WTC11 (cell line): Measurements from ENCODE around the gene SMG7. TPM values are rescaled to one million over a fixed set of nuclear protein-coding genes. Genes with fewer than 3 reads are reported as not detected.

Source experiments
- ATAC-seq: fragments of 200-7000 bp; cut with Tn5 transposase; 2 replicates; pipeline ENCODE4 v1.10.0; 2021; ENCODE audit warnings: mild to moderate bottlenecking, moderate library complexity
- CTCF ChIA-PET: fragments of 300-600 bp; sonication (Branson Sonifier 250); formaldehyde crosslinking; loops from one replicate; lab custom pipeline; 2021; ENCODE audit warnings: antibody characterized with exemption; lab: Charles Lee
- POLR2A ChIA-PET: fragments of 350-600 bp; sonication (Branson Sonifier 250); formaldehyde crosslinking; loops from one replicate; lab custom pipeline; 2021; ENCODE audit warnings: antibody characterized with exemption; lab: Charles Lee
- DNase-seq: peaks from one replicate; pipeline ENCODE4 v3.0.0; 2021; ENCODE audit warnings: low spot score
- H3K27ac Mint-ChIP-seq: 2 replicates; pipeline ENCODE4 v1.8.0; 2021; ENCODE audit warnings: mixed read lengths
- H3K27me3 Mint-ChIP-seq: 2 replicates; pipeline ENCODE4 v1.8.0; 2021; ENCODE audit warnings: low read depth, mild to moderate bottlenecking, moderate library complexity, mixed read lengths
- H3K36me3 Mint-ChIP-seq: 2 replicates; pipeline ENCODE4 v1.8.0; 2021; ENCODE audit warnings: mixed read lengths
- H3K4me1 Mint-ChIP-seq: 2 replicates; pipeline ENCODE4 v1.8.0; 2022; ENCODE audit warnings: mixed read lengths
- H3K4me3 Mint-ChIP-seq: 2 replicates; pipeline ENCODE4 v1.8.0; 2021; ENCODE audit warnings: mild to moderate bottlenecking, moderate library complexity, mixed read lengths
- H3K9me3 Mint-ChIP-seq: 2 replicates; pipeline ENCODE4 v1.8.0; 2021; ENCODE audit warnings: mixed read lengths
- ATF2 ChIP-seq: sonication (generic); formaldehyde crosslinking; IDR thresholded peaks from 2 replicates; pipeline ENCODE4 v1.8.1; 2022; ENCODE audit warnings: low read depth, missing genetic modification reagents, borderline replicate concordance
- CBFB ChIP-seq: sonication (generic); formaldehyde crosslinking; IDR thresholded peaks from 2 replicates; pipeline ENCODE4 v1.8.1; 2022; ENCODE audit warnings: mild to moderate bottlenecking, low read depth, missing genetic modification reagents
- CTCF ChIP-seq: fragments of 200-600 bp; IDR thresholded peaks from 2 replicates; pipeline ENCODE4 v1.8.0; 2022; ENCODE audit warnings: antibody characterized with exemption
- E2F1 ChIP-seq: sonication (generic); formaldehyde crosslinking; IDR thresholded peaks from 2 replicates; pipeline ENCODE4 v1.8.0; 2022; ENCODE audit warnings: mild to moderate bottlenecking, missing genetic modification reagents
- ELF4 ChIP-seq: sonication (generic); formaldehyde crosslinking; IDR thresholded peaks from 2 replicates; pipeline ENCODE4 v1.8.1; 2022; ENCODE audit warnings: low read depth, mild to moderate bottlenecking, moderate library complexity, missing genetic modification reagents
- EMX1 ChIP-seq: fragments of 250-450 bp; sonication (Bioruptor Pico); IDR thresholded peaks from 2 replicates; pipeline ENCODE4 v1.8.0; 2021; ENCODE audit warnings: mild to moderate bottlenecking
- HMGA2 ChIP-seq: fragments of 250-450 bp; sonication (Bioruptor Pico); IDR thresholded peaks from 2 replicates; pipeline ENCODE4 v1.4.0; 2021; ENCODE audit warnings: mild to moderate bottlenecking, moderate library complexity
- HMGXB4 ChIP-seq: sonication (generic); formaldehyde crosslinking; IDR thresholded peaks from 2 replicates; pipeline ENCODE4 v1.8.1; 2023; ENCODE audit warnings: mild to moderate bottlenecking, moderate library complexity, missing genetic modification reagents
- IRF1 ChIP-seq: sonication (generic); formaldehyde crosslinking; IDR thresholded peaks from 2 replicates; pipeline ENCODE4 v1.8.0; 2023; ENCODE audit warnings: missing genetic modification reagents
- JUN ChIP-seq: sonication (generic); formaldehyde crosslinking; IDR thresholded peaks from 2 replicates; pipeline ENCODE4 v1.8.0; 2023; ENCODE audit warnings: mild to moderate bottlenecking, missing genetic modification reagents
- NFE2L1 ChIP-seq: sonication (generic); formaldehyde crosslinking; IDR thresholded peaks from 2 replicates; pipeline ENCODE4 v1.8.1; 2023; ENCODE audit warnings: missing genetic modification reagents
- NFYB ChIP-seq: sonication (generic); formaldehyde crosslinking; conservative IDR thresholded peaks from 2 replicates; pipeline ENCODE4 v1.8.0; 2022; ENCODE audit warnings: low read depth, missing genetic modification reagents
- OVOL2 ChIP-seq: fragments of 250-450 bp; sonication (Bioruptor Pico); IDR thresholded peaks from 2 replicates; pipeline ENCODE4 v1.9.0; 2021; ENCODE audit warnings: mild to moderate bottlenecking, borderline replicate concordance
- PRDM15 ChIP-seq: sonication (generic); formaldehyde crosslinking; IDR thresholded peaks from 2 replicates; pipeline ENCODE4 v1.8.0; 2022; ENCODE audit warnings: missing genetic modification reagents
- RELA ChIP-seq: sonication (generic); formaldehyde crosslinking; IDR thresholded peaks from 2 replicates; pipeline ENCODE4 v1.8.1; 2022; ENCODE audit warnings: missing genetic modification reagents, mild to moderate bottlenecking, borderline replicate concordance
- SMAD4 ChIP-seq: sonication (generic); formaldehyde crosslinking; IDR thresholded peaks from 2 replicates; pipeline ENCODE4 v1.8.0; 2022; ENCODE audit warnings: mild to moderate bottlenecking, missing genetic modification reagents
- ZNF138 ChIP-seq: sonication (generic); formaldehyde crosslinking; conservative IDR thresholded peaks from 2 replicates; pipeline ENCODE4 v1.8.1; 2022; ENCODE audit warnings: mild to moderate bottlenecking, moderate library complexity, missing genetic modification reagents
- ZNF423 ChIP-seq: fragments of 250-450 bp; sonication (Bioruptor Pico); IDR thresholded peaks from 2 replicates; pipeline ENCODE4 v2.1.2; 2022; ENCODE audit warnings: mild to moderate bottlenecking, moderate library complexity
- total RNA-seq: library from RNA; stranded (reverse); gene quantifications from 3 replicates; pipeline ENCODE4 v1.2.3, GENCODE V29; 2021

The SMG7 gene
- total RNA-seq, 1 experiment from 2014 or later = 57.8 TPM

- no peaks in the 10 kb centered on the region for H3K27me3 Mint-ChIP-seq
- CTCF ChIA-PET = interaction anchor here (1.1 to 1.2 kb wide), 2 partner anchors 23 to 27 kb away, joined by 3 read pairs; no protein-coding TSS in a partner anchor
- H3K36me3 Mint-ChIP-seq = no peaks in the 10 kb centered on the region
- H3K9me3 Mint-ChIP-seq = no peaks in the 10 kb centered on the region
- H3K4me1 Mint-ChIP-seq = peaks cover 6% of the 10 kb centered on the region
- no peak overlapping the region for H3K4me3 Mint-ChIP-seq
- H3K27ac Mint-ChIP-seq = no peak overlapping the region
- TF ChIP-seq NFE2L1 (CRISPR knock-in tag) (no peak), CTCF (no peak), IRF1 (CRISPR knock-in tag) (no peak), ZNF138 (CRISPR knock-in tag) (no peak), NFYB (CRISPR knock-in tag) (no peak), ELF4 (no peak), SMAD4 (no peak), CBFB (CRISPR knock-in tag) (no peak), PRDM15 (no peak), HMGXB4 (CRISPR knock-in tag) (no peak), HMGA2 (no peak), EMX1 (CRISPR knock-in tag) (no peak), JUN (CRISPR knock-in tag) (no peak)
- POLR2A ChIA-PET = no interaction called here
- DNase-seq (no peak), ATAC-seq (no peak)
Observed at GRCh38 chr1:183582021-183582713, 109.9 kb downstream of the SMG7 start.

- CTCF ChIA-PET = no interaction called here
- no peaks in the 10 kb centered on the region for H3K9me3 Mint-ChIP-seq
- TF ChIP-seq OVOL2 (CRISPR knock-in tag) = no peak
- TF ChIP-seq ATF2 (CRISPR knock-in tag) = no peak
- TF ChIP-seq RELA (CRISPR knock-in tag) = no peak
- no peak for TF ChIP-seq PRDM15
- no peak for TF ChIP-seq E2F1
- no peak for TF ChIP-seq ZNF423 (CRISPR knock-in tag)
Observed at GRCh38 chr1:183583466-183583865, 111.2 kb downstream of the SMG7 start.

More at GRCh38 chr1:183583466-183583865, 111.2 kb downstream of the SMG7 start:
- ATAC-seq (no peak), DNase-seq (no peak)
- no peaks in the 10 kb centered on the region for H3K27me3 Mint-ChIP-seq
- no peak overlapping the region for H3K4me3 Mint-ChIP-seq
- no peaks in the 10 kb centered on the region for H3K36me3 Mint-ChIP-seq
- peaks cover 10% of the 10 kb centered on the region for H3K4me1 Mint-ChIP-seq
- no peak overlapping the region for H3K27ac Mint-ChIP-seq
- POLR2A ChIA-PET = no interaction called here
